ENCODE measurements around the gene FRMD4A. TPM values are rescaled to one million over a fixed set of nuclear protein-coding genes. Genes with fewer than 3 reads are reported as not detected.
"Not testable (repeated sequence)": the region's sequence is repeated elsewhere in the genome, so short reads cannot be mapped to it uniquely, and the experiment has no call there.

Gene FRMD4A
- total RNA-seq, 1 donor from 2014 or later: 0.64 TPM

- CTCF ChIA-PET: no interaction called here
- H3K36me3 Mint-ChIP-seq (ENCODE audit: low read depth): no peaks in the 10 kb centered on the region
- no peak for ATAC-seq (ENCODE audit: low read depth)
- POLR2A ChIA-PET: no interaction called here
- no peak overlapping the region for H3K27ac Mint-ChIP-seq
- H3K4me3 Mint-ChIP-seq: no peak overlapping the region
- no peaks in the 10 kb centered on the region for H3K9me3 Mint-ChIP-seq
- TF ChIP-seq CTCF (IDR thresholded peaks at IDR 0.05): no peak
- intact Hi-C loops (cut with micrococcal nuclease): no loop called here
- DNase-seq: no peak
- peaks cover 40% of the 10 kb centered on the region for H3K27me3 Mint-ChIP-seq
- H3K4me1 Mint-ChIP-seq: no peaks in the 10 kb centered on the region
Measured at GRCh38 chr10:14219411-14219810, 111.3 kb downstream of the FRMD4A start.

GRCh38 chr10:14215641-14216040 is 115.1 kb downstream of the FRMD4A start:
- CTCF ChIA-PET: no interaction called here
- DNase-seq: no peak
- H3K4me3 Mint-ChIP-seq: no peak overlapping the region

GRCh38 chr10:14213703-14214102 is 117.0 kb downstream of the FRMD4A start:
- H3K27ac Mint-ChIP-seq; H3K4me3 Mint-ChIP-seq; ATAC-seq (ENCODE audit: low read depth); H3K4me1 Mint-ChIP-seq; DNase-seq; H3K9me3 Mint-ChIP-seq; POLR2A ChIA-PET; H3K36me3 Mint-ChIP-seq (ENCODE audit: low read depth); CTCF ChIA-PET; intact Hi-C loops (cut with micrococcal nuclease): not testable (repeated sequence)
- H3K27me3 Mint-ChIP-seq: peaks cover 18% of the 10 kb centered on the region

More at GRCh38 chr10:14215641-14216040, 115.1 kb downstream of the FRMD4A start:
- POLR2A ChIA-PET: no interaction called here
- Mint-ChIP-seq H3K4me1 (peaks cover 2% of the 10 kb centered on the region), H3K36me3 (ENCODE audit: low read depth) (no peaks in the 10 kb centered on the region), H3K27me3 (peaks cover 28% of the 10 kb centered on the region), H3K9me3 (no peaks in the 10 kb centered on the region), H3K27ac (no peak overlapping the region)
- TF ChIP-seq CTCF (IDR thresholded peaks at IDR 0.05): no peak
- intact Hi-C loops (cut with micrococcal nuclease): no loop called here
- no peak for ATAC-seq (ENCODE audit: low read depth)

- no peak for ATAC-seq (ENCODE audit: low read depth)
- no peak for TF ChIP-seq CTCF (IDR thresholded peaks at IDR 0.05)
- Mint-ChIP-seq H3K27me3 (peaks cover 11% of the 10 kb centered on the region), H3K4me3 (no peak overlapping the region), H3K36me3 (ENCODE audit: low read depth) (no peaks in the 10 kb centered on the region), H3K4me1 (peaks cover 2% of the 10 kb centered on the region), H3K27ac (no peak overlapping the region), H3K9me3 (no peaks in the 10 kb centered on the region)
- ChIA-PET CTCF (interaction anchor here (1.3 kb wide), 1 partner anchor 15 kb away, joined by 3 read pairs; no protein-coding TSS in a partner anchor), POLR2A (no interaction called here)
- intact Hi-C loops (cut with micrococcal nuclease): no loop called here
- DNase-seq: no peak
Measured at GRCh38 chr10:14211610-14212009, 119.1 kb downstream of the FRMD4A start.

- no peaks in the 10 kb centered on the region for H3K9me3 Mint-ChIP-seq
- TF ChIP-seq CTCF (IDR thresholded peaks at IDR 0.05): no peak
- no peak for DNase-seq
- ChIA-PET POLR2A (interaction anchor here (0.6 kb wide), 1 partner anchor 763 kb away, joined by 3 read pairs; no protein-coding TSS in a partner anchor), CTCF (no interaction called here)
- peaks cover 2% of the 10 kb centered on the region for H3K27me3 Mint-ChIP-seq
- H3K27ac Mint-ChIP-seq: no peak overlapping the region
- no peaks in the 10 kb centered on the region for H3K4me1 Mint-ChIP-seq
- ATAC-seq (ENCODE audit: low read depth): no peak
- H3K4me3 Mint-ChIP-seq: no peak overlapping the region
- H3K36me3 Mint-ChIP-seq (ENCODE audit: low read depth): no peaks in the 10 kb centered on the region
- intact Hi-C loops (cut with micrococcal nuclease): no loop called here
Measured at GRCh38 chr10:14208231-14208630, 122.5 kb downstream of the FRMD4A start.

- peaks cover 6% of the 10 kb centered on the region for H3K27me3 Mint-ChIP-seq
- ATAC-seq (ENCODE audit: low read depth) (no peak), DNase-seq (no peak)
- H3K27ac Mint-ChIP-seq: no peak overlapping the region
- CTCF ChIA-PET: no interaction called here
- no peaks in the 10 kb centered on the region for H3K9me3 Mint-ChIP-seq
- H3K36me3 Mint-ChIP-seq (ENCODE audit: low read depth): no peaks in the 10 kb centered on the region
- H3K4me3 Mint-ChIP-seq: no peak overlapping the region
- intact Hi-C loops (cut with micrococcal nuclease): no loop called here
- H3K4me1 Mint-ChIP-seq: no peaks in the 10 kb centered on the region
- TF ChIP-seq CTCF (IDR thresholded peaks at IDR 0.05): no peak
- POLR2A ChIA-PET: no interaction called here
Measured at GRCh38 chr10:14205233-14205632, 125.5 kb downstream of the FRMD4A start.

All from activated B cell treated with CpG ODN at 0.5 μM for 24 hours (primary cell).